ENCODE data around the gene TRAT1.
"Not testable (repeated sequence)": the region's sequence is repeated elsewhere in the genome, so short reads cannot be mapped to it uniquely, and the experiment has no call there.

TRAT1 gene, protein sequence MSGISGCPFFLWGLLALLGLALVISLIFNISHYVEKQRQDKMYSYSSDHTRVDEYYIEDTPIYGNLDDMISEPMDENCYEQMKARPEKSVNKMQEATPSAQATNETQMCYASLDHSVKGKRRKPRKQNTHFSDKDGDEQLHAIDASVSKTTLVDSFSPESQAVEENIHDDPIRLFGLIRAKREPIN

DNA sequence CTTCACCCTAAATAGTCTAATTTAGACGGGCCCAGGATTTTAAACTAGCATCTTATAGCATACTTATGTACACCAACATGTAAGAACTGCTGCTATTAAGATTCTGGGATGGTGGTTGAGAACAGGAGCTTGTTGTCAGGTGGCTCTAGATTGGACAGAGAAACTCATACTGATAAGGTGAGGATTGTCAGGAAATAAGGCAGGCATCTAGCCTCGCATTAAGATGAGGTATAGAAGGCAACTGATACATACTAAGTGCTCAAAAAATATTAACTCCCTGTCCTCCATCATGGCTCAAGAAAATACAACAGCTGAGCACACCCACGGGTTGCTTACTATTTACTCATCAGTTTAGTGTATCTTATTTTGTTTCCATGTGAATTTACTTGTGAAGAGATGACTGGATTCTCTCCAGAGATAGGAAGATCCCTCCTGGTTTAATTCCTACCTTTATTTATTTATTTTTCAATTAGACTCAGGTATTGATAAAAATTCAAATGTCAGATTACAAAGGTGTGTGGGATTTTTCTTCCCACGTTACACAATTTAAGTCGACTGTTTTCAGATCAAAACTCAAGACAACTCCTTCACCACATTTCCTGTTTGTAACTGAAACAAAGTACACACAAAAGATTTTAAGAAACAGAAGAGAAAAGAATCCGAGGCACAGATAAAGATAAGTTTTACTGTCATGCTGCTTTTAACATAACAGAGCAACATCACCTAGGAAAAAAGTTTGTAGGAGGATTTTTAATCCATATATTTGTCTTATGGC, at the start of gene TRAT1:
TRAT1 (plus strand) TSS at position 664 of the 775 bp plus-strand sequence. CDS start 142 bp downstream, outside the sequence.
- no peak for DNase-seq (ENCODE audit: low read depth)

GRCh38 chr3:108775649-108776048, 46.9 kb upstream of the TRAT1 start:
- DNase-seq (ENCODE audit: low read depth) = no peak

DNA sequence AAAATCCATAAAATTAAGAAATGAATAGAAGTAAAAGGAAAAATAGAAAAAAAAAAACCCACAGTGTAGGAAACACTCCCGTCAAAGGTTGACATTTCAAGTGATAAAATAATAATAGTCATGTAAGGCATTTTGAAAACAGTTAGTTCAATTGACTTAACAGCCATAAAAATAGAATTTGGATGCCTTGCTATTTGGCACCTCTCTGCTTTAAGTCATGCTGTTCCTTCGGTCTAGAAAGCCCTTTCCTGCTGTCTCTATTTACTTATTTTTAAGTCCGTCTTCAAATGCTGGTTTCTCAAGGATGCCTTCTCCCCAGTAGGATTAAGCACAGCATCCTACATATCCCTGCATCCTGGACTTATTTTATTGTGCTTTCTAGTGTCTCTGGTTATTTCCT, 43.1 kb upstream of the TRAT1 start:
- no peak for DNase-seq (ENCODE audit: low read depth)

DNA sequence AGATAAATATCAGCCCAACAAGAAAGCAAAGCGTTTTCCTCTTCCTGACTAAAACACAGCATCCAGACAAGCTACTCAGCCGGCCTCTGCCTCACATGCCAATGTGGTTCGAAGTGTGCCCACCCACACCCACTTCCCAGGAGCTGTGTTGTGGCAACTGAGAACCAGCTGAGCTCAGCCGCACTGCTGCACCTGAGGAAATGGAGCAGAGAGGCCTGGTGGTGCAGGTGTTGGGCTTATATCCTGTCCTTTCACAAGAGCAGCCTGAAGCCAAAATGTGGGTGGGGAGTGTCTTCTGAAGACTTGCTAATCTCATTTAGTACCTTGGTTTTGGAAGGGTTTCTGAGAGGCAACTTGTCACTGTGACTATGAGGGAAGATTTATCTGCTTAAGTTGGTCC, 42.4 kb upstream of the TRAT1 start:
- no peak for DNase-seq (ENCODE audit: low read depth)

DNA sequence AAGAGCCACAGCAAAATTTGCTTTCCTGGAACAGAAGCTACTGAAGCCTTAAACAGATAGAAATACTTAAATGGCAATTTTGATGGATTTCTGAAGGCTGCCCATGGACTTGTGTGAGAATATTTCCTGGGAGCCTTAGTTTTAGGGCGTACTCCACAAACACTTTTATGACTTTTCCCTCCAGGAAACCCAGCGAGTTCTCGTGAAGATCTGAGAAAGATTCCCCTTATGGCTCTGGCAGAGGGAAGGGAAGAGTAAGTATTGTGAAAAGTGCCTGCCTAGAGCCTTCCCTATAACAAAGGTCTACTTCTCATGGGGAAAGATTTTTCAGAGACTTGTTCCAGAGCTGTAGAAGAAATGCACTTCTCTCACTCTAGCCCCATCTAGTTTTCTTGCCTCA, 31.1 kb upstream of the TRAT1 start:
- DNase-seq (ENCODE audit: low read depth) = no peak

DNA sequence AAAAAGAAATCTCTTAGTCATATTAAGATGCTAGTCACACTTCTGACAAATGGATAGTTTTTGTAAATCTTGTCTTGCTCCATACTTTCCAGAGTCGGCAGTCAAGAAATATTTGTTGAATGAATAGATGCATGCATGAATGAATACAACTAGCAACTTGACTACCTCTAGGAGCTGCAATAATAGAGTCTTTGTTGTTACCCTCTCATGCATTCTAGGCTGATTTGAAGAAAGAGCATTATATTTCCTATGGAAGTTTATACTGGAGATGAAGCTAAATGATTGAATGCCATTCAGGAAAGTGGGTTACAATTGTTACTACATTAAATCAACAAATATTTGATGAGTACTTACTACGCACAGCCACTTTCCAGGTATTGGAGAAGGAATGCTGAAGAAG, 18.1 kb upstream of the TRAT1 start:
- DNase-seq (ENCODE audit: low read depth) = no peak

GRCh38 chr3:108804966-108805365, 17.6 kb upstream of the TRAT1 start:
- DNase-seq (ENCODE audit: low read depth) = no peak

DNA sequence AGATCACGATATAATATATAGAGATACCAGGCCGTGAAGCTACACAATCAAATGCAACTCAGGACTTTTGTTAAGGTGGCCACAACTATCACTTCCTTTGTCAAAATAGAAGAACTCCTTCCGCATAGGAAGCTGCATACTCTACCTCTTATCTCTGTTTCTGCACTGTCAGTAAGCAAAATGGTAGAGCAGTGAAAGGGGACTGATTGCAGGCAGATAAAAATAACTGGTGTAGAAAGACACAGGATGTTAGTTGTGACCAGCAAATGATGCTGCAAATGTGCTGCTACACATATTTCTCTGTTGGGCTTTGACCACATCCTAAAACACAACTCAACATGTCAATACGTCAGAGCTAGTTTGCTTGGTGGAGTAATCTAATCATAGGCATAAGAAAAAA, 16.3 kb upstream of the TRAT1 start:
- no peak for DNase-seq (ENCODE audit: low read depth)

- no peak for DNase-seq (ENCODE audit: low read depth)
Observed at GRCh38 chr3:108818404-108818803, 4.2 kb upstream of the TRAT1 start.

DNA sequence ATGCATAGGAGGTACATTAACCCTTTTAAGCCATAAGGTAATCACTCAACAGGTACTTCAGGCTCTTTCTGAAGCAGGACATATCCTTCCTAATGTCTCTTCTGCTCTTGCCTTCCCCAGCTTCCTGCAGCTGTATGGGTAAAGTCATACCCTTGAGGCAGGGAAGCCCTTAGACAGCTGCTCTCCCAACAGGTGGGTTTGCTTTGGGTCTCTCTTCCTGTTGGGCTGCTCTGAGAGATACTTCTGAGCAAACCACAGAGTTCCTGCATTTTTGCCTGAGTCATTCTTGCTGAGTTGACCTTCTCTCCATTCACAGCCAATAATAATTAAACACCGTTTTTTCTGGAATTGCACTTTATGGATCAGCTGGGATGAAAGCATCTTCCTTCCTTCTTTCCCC, 2.0 kb upstream of the TRAT1 start:
- no peak for DNase-seq (ENCODE audit: low read depth)

DNA sequence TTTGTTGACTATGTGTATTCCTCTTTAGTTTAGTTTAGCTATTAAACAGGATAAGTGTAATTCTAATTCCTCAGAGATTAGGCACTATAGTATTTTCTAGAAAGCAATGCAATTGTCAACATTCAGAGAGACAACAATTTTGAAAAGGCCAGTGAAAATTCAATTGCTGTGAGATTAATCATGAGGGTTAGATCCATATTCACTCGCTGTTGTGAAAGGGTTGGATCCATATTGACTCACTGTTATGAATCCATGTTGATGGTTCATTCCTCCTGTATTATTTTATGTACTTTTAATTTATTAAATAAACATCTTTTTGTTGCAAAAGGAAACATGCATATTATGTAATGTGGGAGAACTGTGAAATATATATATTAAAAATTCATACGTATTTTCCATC, 641 bp downstream of the TRAT1 start:
- no peak for DNase-seq (ENCODE audit: low read depth)

DNA sequence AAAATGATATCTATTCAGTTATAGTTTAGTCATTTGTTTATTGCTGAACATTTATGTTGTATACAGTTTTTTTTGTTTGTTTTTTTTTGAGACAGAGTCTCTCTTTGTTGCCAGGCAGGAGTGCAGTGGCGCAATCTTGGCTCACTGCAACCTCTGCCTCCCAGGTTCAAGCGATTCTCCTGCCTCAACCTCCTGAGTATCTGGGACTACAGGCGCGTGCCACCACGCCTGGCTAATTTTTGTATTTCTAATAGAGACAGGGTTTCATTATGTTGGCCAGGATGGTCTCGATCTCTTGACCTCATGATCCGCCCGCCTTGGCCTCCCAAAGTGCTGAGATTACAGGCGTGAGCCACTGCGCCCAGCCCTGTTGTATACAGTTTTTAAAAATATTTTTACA, 1.2 kb downstream of the TRAT1 start:
- not testable (repeated sequence) for DNase-seq (ENCODE audit: low read depth)

- no peak for DNase-seq (ENCODE audit: low read depth)
Observed at GRCh38 chr3:108826309-108827187, 4.0 kb downstream of the TRAT1 start.

- no peak for DNase-seq (ENCODE audit: low read depth)
Observed at GRCh38 chr3:108830381-108830780, 7.8 kb downstream of the TRAT1 start.

GRCh38 chr3:108830991-108831614, 8.5 kb downstream of the TRAT1 start:
- DNase-seq (ENCODE audit: low read depth) = no peak

DNA sequence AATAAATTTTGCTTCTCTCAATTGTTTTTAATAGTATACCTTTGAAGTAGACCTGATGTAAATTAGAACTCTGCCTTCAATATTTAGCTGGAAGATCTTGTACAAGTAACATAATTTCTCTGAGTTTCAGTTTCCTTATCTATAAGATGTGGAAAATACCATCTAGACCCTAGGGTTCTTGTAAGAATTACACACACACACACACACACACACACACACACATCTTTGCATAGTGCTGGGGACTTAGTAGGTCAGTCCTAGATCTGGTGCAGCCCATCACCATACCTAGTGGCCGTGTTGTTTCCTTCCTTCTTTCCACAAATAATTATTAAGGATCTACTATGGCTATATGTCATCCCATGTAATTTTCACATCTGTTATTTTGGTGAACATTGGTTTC, 11.0 kb downstream of the TRAT1 start:
- DNase-seq (ENCODE audit: low read depth) = no peak

GRCh38 chr3:108834551-108834950, 12.0 kb downstream of the TRAT1 start:
- DNase-seq (ENCODE audit: low read depth) = no peak

DNA sequence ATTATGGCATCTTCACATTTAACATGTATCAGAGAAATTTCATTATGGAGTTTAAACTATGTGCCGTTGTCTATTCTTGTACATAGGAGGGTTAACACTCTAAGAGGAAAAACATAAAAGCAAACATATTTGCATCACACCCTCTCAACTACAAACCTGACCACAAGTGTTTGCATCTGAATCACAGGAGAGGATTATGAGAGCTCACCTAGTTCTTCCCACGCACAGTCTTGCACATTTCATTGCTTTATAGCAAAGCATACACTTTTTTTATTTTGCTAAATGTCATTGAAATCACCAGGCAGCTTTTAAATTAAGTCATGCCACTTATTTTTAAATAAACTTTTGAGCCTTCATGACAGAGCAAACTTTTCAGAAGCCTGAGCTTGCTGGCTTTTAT, 12.5 kb downstream of the TRAT1 start:
- no peak for DNase-seq (ENCODE audit: low read depth)

DNA sequence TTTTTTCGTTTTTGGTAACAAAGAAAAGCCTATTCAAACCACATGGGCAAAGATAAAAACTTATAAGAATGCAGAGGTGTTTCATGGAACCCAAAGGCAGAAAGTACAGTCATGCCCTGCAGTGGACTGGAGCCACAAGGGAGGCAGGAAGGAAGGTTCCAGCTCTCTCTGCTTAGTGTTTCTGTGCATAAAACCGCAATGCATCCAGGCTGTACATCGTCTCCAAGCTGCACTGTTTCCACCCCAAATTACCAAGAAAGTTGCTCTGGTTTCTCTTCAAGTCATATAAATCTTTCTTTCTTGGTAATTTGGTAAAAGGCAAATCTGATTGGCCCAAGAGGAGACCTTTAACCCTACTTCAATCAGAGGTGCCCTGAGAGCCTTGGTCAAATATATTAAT, 15.8 kb downstream of the TRAT1 start:
- no peak for DNase-seq (ENCODE audit: low read depth)

GRCh38 chr3:108845709-108846293, 23.2 kb downstream of the TRAT1 start:
- DNase-seq (ENCODE audit: low read depth) = no peak

- no peak for DNase-seq (ENCODE audit: low read depth)
Observed at GRCh38 chr3:108847187-108847586, 24.6 kb downstream of the TRAT1 start.

DNA sequence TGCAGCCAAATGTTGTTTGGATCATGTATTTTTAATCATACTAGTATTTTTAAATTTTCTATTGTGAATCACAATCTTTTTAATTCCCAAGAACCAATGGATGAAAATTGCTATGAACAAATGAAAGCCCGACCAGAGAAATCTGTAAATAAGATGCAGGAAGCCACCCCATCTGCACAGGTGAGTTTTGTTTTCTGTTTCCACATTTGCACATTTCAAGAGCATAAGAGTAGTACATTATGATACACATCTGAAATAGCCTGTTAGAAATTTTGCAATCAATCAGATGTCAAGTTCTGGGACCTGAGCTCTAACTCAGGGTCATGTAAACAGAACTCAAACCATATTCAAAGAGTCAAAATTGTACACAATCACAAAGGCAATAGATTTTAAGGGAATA, 26.5 kb downstream of the TRAT1 start:
- DNase-seq (ENCODE audit: low read depth) = no peak

Data from HS-5 (cell line).